ENCODE results near the gene CHD6.

CHD6 gene

DNA sequence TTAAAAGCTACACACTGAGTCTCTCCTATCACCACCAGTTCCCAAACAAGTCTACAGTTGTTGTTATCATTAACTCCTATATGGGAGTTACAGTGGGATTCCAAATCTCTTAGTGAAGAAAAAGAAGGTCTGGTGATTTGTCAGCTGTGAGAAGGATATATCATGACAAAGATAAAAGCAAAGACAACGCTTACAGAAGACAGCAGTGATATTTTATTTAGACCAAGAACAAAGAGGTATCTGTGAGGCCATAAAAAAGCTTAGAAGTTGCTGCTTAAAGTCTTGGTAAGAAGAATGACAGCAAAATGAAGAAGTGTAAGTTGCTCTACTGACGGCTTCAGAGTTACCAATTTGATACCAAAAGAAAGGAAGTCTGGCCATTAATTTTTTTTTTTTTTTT is 47.2 kb downstream of the CHD6 start:
- Histone ChIP-seq H3K27me3 (ENCODE audit: control insufficient read depth, insufficient read depth, low read length, poor library complexity, severe bottlenecking) (no peaks in the 10 kb centered on the region), H3K4me3 (ENCODE audit: insufficient read depth, low read depth, low read length) (no peak overlapping the region), H3K4me1 (ENCODE audit: control insufficient read depth, insufficient read depth, low read length) (no peaks in the 10 kb centered on the region), H3K27ac (ENCODE audit: insufficient read depth, low read depth, low read length, poor library complexity, severe bottlenecking) (no peak overlapping the region), H3K9me3 (ENCODE audit: control insufficient read depth, low read length) (no peaks in the 10 kb centered on the region), H3K36me3 (ENCODE audit: control insufficient read depth, insufficient read depth, low read length) (no peaks in the 10 kb centered on the region)
- 97 to 98% methylated on average over 2 of the region's 2 CpGs for WGBS, 2 experiments

DNA sequence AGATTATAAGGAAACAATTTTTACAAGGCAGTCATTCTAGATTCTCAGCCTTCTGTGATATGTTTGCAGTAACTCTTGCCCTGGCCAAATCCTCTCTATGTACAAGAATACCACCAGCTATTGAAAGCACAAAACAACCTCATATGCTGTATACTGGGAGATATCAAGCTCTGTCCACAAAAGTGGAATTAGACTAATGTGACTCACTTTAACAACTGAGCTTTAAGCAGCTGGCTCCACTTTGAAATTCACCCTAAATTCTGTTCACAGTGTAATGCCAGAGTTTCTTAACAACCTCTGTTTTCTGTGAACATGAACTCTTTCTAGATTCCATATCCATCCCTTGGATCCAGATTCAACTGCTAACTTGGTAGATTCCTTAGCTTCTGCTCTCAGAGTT is 47.6 kb downstream of the CHD6 start:
- Histone ChIP-seq H3K4me3 (ENCODE audit: insufficient read depth, low read depth, low read length) (no peak overlapping the region), H3K27me3 (ENCODE audit: control insufficient read depth, insufficient read depth, low read length, poor library complexity, severe bottlenecking) (no peaks in the 10 kb centered on the region), H3K9me3 (ENCODE audit: control insufficient read depth, low read length) (no peaks in the 10 kb centered on the region), H3K36me3 (ENCODE audit: control insufficient read depth, insufficient read depth, low read length) (no peaks in the 10 kb centered on the region), H3K4me1 (ENCODE audit: control insufficient read depth, insufficient read depth, low read length) (no peaks in the 10 kb centered on the region), H3K27ac (ENCODE audit: insufficient read depth, low read depth, low read length, poor library complexity, severe bottlenecking) (no peak overlapping the region)

DNA sequence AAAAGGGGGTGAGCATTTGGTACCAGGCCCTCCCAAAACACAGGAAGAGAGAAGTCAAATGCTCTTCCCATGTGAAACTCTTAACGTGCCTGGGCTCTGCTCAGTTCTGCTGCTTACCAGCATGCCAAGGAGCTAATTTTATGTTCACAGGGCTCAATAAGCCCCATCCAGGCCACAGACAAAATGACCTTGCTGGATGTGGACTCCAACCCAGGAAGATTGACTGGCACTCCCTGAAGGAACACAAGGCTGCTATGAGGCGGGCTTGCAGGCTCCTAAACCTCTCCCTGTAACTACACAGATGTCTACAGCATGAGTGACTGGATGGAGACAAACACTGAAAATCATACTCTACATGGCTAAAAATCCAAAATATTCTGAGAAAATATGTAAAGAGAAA is 50.6 kb downstream of the CHD6 start:
- Histone ChIP-seq H3K27me3 (ENCODE audit: control insufficient read depth, insufficient read depth, low read length, poor library complexity, severe bottlenecking) (no peaks in the 10 kb centered on the region), H3K4me3 (ENCODE audit: insufficient read depth, low read depth, low read length) (no peak overlapping the region), H3K9me3 (ENCODE audit: control insufficient read depth, low read length) (no peaks in the 10 kb centered on the region), H3K4me1 (ENCODE audit: control insufficient read depth, insufficient read depth, low read length) (no peaks in the 10 kb centered on the region), H3K27ac (ENCODE audit: insufficient read depth, low read depth, low read length, poor library complexity, severe bottlenecking) (no peak overlapping the region), H3K36me3 (ENCODE audit: control insufficient read depth, insufficient read depth, low read length) (no peaks in the 10 kb centered on the region)
- 94 to 98% methylated on average over 2 of the region's 2 CpGs for WGBS, 2 experiments

GRCh38 chr20:41566896-41567527 is 51.2 kb downstream of the CHD6 start:
- Histone ChIP-seq H3K27ac (ENCODE audit: insufficient read depth, low read depth, low read length, poor library complexity, severe bottlenecking) (no peak overlapping the region), H3K36me3 (ENCODE audit: control insufficient read depth, insufficient read depth, low read length) (no peaks in the 10 kb centered on the region), H3K27me3 (ENCODE audit: control insufficient read depth, insufficient read depth, low read length, poor library complexity, severe bottlenecking) (no peaks in the 10 kb centered on the region), H3K9me3 (ENCODE audit: control insufficient read depth, low read length) (no peaks in the 10 kb centered on the region), H3K4me3 (ENCODE audit: insufficient read depth, low read depth, low read length) (no peak overlapping the region), H3K4me1 (ENCODE audit: control insufficient read depth, insufficient read depth, low read length) (no peaks in the 10 kb centered on the region)
- 94 to 98% methylated on average over 3 of the region's 3 CpGs for WGBS, 2 experiments

- WGBS, 2 experiments = 95 to 100% methylated on average over 1 of the region's 1 CpG
- Histone ChIP-seq H3K4me1 (ENCODE audit: control insufficient read depth, insufficient read depth, low read length) (no peaks in the 10 kb centered on the region), H3K4me3 (ENCODE audit: insufficient read depth, low read depth, low read length) (no peak overlapping the region), H3K9me3 (ENCODE audit: control insufficient read depth, low read length) (no peaks in the 10 kb centered on the region), H3K27me3 (ENCODE audit: control insufficient read depth, insufficient read depth, low read length, poor library complexity, severe bottlenecking) (no peaks in the 10 kb centered on the region), H3K36me3 (ENCODE audit: control insufficient read depth, insufficient read depth, low read length) (peaks cover under 1% of the 10 kb centered on the region), H3K27ac (ENCODE audit: insufficient read depth, low read depth, low read length, poor library complexity, severe bottlenecking) (no peak overlapping the region)
Observed at GRCh38 chr20:41563087-41563486, 55.1 kb downstream of the CHD6 start.

DNA sequence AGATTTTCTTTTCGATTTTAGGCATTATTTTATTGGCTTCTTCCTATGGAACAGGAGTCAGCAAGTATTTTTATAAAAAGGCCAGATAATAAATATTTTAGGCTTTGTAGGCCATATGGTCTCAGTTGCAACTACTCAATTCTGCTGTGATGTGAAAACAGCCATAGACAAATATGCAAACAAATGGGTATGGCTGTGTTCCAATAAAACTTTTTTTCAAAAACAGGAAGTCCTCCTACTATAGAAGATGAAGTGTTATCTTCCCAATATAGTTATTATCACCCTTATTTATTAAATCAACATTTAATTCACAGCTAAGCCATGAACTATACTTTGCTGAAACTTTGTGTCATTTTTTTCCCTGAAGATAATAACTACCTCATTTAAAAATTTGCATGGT is 57.2 kb downstream of the CHD6 start:
- no peak overlapping the region for H3K4me3 ChIP-seq (ENCODE audit: insufficient read depth, low read depth, low read length)
- H3K27me3 ChIP-seq (ENCODE audit: control insufficient read depth, insufficient read depth, low read length, poor library complexity, severe bottlenecking) = no peaks in the 10 kb centered on the region
- WGBS, 2 experiments = 100% methylated on average over 1 of the region's 1 CpG; no CpG with 5 or more reads in 1 of the 2 experiments
- no peak overlapping the region for H3K27ac ChIP-seq (ENCODE audit: insufficient read depth, low read depth, low read length, poor library complexity, severe bottlenecking)
- no peaks in the 10 kb centered on the region for H3K4me1 ChIP-seq (ENCODE audit: control insufficient read depth, insufficient read depth, low read length)
- H3K9me3 ChIP-seq (ENCODE audit: control insufficient read depth, low read length) = no peaks in the 10 kb centered on the region
- peaks cover 9% of the 10 kb centered on the region for H3K36me3 ChIP-seq (ENCODE audit: control insufficient read depth, insufficient read depth, low read length)

DNA sequence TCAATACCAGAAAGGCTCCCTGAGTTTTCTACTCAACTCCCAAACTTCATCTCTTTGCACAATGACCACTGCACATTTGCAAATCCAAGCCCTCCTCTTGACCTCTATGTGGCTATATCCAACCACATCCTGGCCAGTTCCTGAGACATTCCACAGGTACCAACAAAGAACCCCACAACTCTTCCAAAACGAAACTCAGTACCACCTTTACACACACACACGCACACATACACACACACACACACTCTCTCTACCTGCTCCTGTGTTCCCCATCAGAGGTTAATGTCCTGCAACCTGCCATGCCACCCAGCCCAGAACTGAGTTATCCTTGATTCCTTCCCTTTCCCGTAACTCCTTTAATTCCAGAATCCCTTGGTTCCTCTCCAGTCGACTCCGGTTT is 58.5 kb downstream of the CHD6 start:
- Histone ChIP-seq H3K4me3 (ENCODE audit: insufficient read depth, low read depth, low read length) (no peak overlapping the region), H3K4me1 (ENCODE audit: control insufficient read depth, insufficient read depth, low read length) (no peaks in the 10 kb centered on the region), H3K27me3 (ENCODE audit: control insufficient read depth, insufficient read depth, low read length, poor library complexity, severe bottlenecking) (no peaks in the 10 kb centered on the region), H3K27ac (ENCODE audit: insufficient read depth, low read depth, low read length, poor library complexity, severe bottlenecking) (no peak overlapping the region), H3K36me3 (ENCODE audit: control insufficient read depth, insufficient read depth, low read length) (peaks cover 9% of the 10 kb centered on the region), H3K9me3 (ENCODE audit: control insufficient read depth, low read length) (no peaks in the 10 kb centered on the region)
- 90 to 94% methylated on average over 5 of the region's 5 CpGs for WGBS, 2 experiments

GRCh38 chr20:41553142-41553879 is 64.9 kb downstream of the CHD6 start:
- no peaks in the 10 kb centered on the region for H3K9me3 ChIP-seq (ENCODE audit: control insufficient read depth, low read length)
- H3K4me1 ChIP-seq (ENCODE audit: control insufficient read depth, insufficient read depth, low read length) = no peaks in the 10 kb centered on the region
- no peak overlapping the region for H3K27ac ChIP-seq (ENCODE audit: insufficient read depth, low read depth, low read length, poor library complexity, severe bottlenecking)
- H3K36me3 ChIP-seq (ENCODE audit: control insufficient read depth, insufficient read depth, low read length) = peaks cover 13% of the 10 kb centered on the region
- 95 to 96% methylated on average over 9 of the region's 9 CpGs for WGBS, 2 experiments
- no peaks in the 10 kb centered on the region for H3K27me3 ChIP-seq (ENCODE audit: control insufficient read depth, insufficient read depth, low read length, poor library complexity, severe bottlenecking)
- H3K4me3 ChIP-seq (ENCODE audit: insufficient read depth, low read depth, low read length) = no peak overlapping the region

- Histone ChIP-seq H3K27me3 (ENCODE audit: control insufficient read depth, insufficient read depth, low read length, poor library complexity, severe bottlenecking) (no peaks in the 10 kb centered on the region), H3K9me3 (ENCODE audit: control insufficient read depth, low read length) (no peaks in the 10 kb centered on the region), H3K36me3 (ENCODE audit: control insufficient read depth, insufficient read depth, low read length) (peaks cover 8% of the 10 kb centered on the region), H3K4me1 (ENCODE audit: control insufficient read depth, insufficient read depth, low read length) (no peaks in the 10 kb centered on the region), H3K27ac (ENCODE audit: insufficient read depth, low read depth, low read length, poor library complexity, severe bottlenecking) (no peak overlapping the region), H3K4me3 (ENCODE audit: insufficient read depth, low read depth, low read length) (no peak overlapping the region)
- WGBS, 2 experiments = 92 to 93% methylated on average over 4 to 5 of the region's 5 CpGs
Observed at GRCh38 chr20:41552295-41553068, 65.7 kb downstream of the CHD6 start.

- Histone ChIP-seq H3K27me3 (ENCODE audit: control insufficient read depth, insufficient read depth, low read length, poor library complexity, severe bottlenecking) (no peaks in the 10 kb centered on the region), H3K36me3 (ENCODE audit: control insufficient read depth, insufficient read depth, low read length) (peaks cover 4% of the 10 kb centered on the region), H3K27ac (ENCODE audit: insufficient read depth, low read depth, low read length, poor library complexity, severe bottlenecking) (no peak overlapping the region), H3K4me3 (ENCODE audit: insufficient read depth, low read depth, low read length) (no peak overlapping the region), H3K4me1 (ENCODE audit: control insufficient read depth, insufficient read depth, low read length) (no peaks in the 10 kb centered on the region), H3K9me3 (ENCODE audit: control insufficient read depth, low read length) (no peaks in the 10 kb centered on the region)
- WGBS, 2 experiments = 87 to 91% methylated on average over 3 of the region's 3 CpGs
Observed at GRCh38 chr20:41551011-41551705, 67.0 kb downstream of the CHD6 start.
